GM23338 (cell line): ENCODE measurements around the gene ECSCR. TPM values are rescaled to one million over a fixed set of nuclear protein-coding genes. Genes with fewer than 3 reads are reported as not detected.

Source experiments
- ATAC-seq: fragments of 200-7000 bp; cut with Tn5 transposase; 3 replicates; pipeline ENCODE4 v1.9.1; 2020
- DNase-seq: peaks from one replicate; pipeline ENCODE4 v3.0.0-alpha.2; 2015; ENCODE audit warnings: low spot score
- H2AFZ ChIP-seq: fragments of 200-600 bp; sonication (generic); 2 replicates; pipeline ENCODE4 v1.8.0; 2016; ENCODE audit warnings: antibody characterized with exemption, mild to moderate bottlenecking, moderate library complexity
- H3F3A ChIP-seq: fragments of 200-600 bp; sonication (generic); replicated peaks from 2 replicates; pipeline ENCODE4 v1.8.0; 2017; ENCODE audit warnings: antibody characterized with exemption, mixed run types, low read depth
- H3K27ac ChIP-seq: fragments of 200-600 bp; sonication (generic); 2 replicates; pipeline ENCODE4 v1.6.1; 2016; ENCODE audit warnings: low read depth
- H3K27me3 ChIP-seq: fragments of 200-600 bp; sonication (generic); 2 replicates; pipeline ENCODE4 v1.8.0; 2016; ENCODE audit warnings: mild to moderate bottlenecking, mixed run types, moderate library complexity; ENCODE audit not compliant: insufficient read depth
- H3K36me3 ChIP-seq: fragments of 200-600 bp; sonication (generic); 2 replicates; pipeline ENCODE4 v1.8.0; 2016; ENCODE audit warnings: mild to moderate bottlenecking; ENCODE audit not compliant: insufficient read depth
- H3K4me1 ChIP-seq: fragments of 200-600 bp; sonication (generic); 2 replicates; pipeline ENCODE4 v1.8.0; 2016; ENCODE audit warnings: mild to moderate bottlenecking, moderate library complexity; ENCODE audit not compliant: insufficient read depth
- H3K4me2 ChIP-seq: fragments of 200-600 bp; sonication (generic); 2 replicates; pipeline ENCODE4 v1.7.1; 2017; ENCODE audit warnings: mixed run types
- H3K4me3 ChIP-seq: fragments of 200-600 bp; sonication (generic); 2 replicates; pipeline ENCODE4 v1.6.1; 2016; ENCODE audit warnings: mixed run types
- H3K79me2 ChIP-seq: fragments of 200-600 bp; sonication (generic); replicated peaks from 2 replicates; pipeline ENCODE4 v1.8.0; 2017; ENCODE audit warnings: mild to moderate bottlenecking; ENCODE audit not compliant: insufficient read depth
- H3K9me2 ChIP-seq: fragments of 200-600 bp; sonication (generic); 2 replicates; pipeline ENCODE4 v1.8.0; 2017; ENCODE audit not compliant: insufficient read depth
- H4K20me1 ChIP-seq: fragments of 200-600 bp; sonication (generic); replicated peaks from 2 replicates; pipeline ENCODE4 v1.8.0; 2017; ENCODE audit warnings: mild to moderate bottlenecking; ENCODE audit not compliant: insufficient read depth
- H3K27ac Mint-ChIP-seq: 2 replicates; pipeline ENCODE4 v1.8.0; 2020; ENCODE audit warnings: inconsistent platforms, mild to moderate bottlenecking, moderate library complexity, mixed read lengths
- H3K27me3 Mint-ChIP-seq: 3 replicates; pipeline ENCODE4 v1.8.0; 2022; ENCODE audit warnings: low read depth, mild to moderate bottlenecking, moderate library complexity, mixed read lengths, inconsistent platforms; ENCODE audit not compliant: insufficient read depth, poor library complexity
- H3K36me3 Mint-ChIP-seq: 3 replicates; pipeline ENCODE4 v1.8.0; 2021; ENCODE audit warnings: low read depth, mild to moderate bottlenecking, inconsistent platforms, moderate library complexity, mixed read lengths
- H3K4me1 Mint-ChIP-seq: 3 replicates; pipeline ENCODE4 v1.8.0; 2020; ENCODE audit warnings: mild to moderate bottlenecking, inconsistent platforms, mixed read lengths
- H3K4me3 Mint-ChIP-seq: 3 replicates; pipeline ENCODE4 v1.8.0; 2021; ENCODE audit warnings: moderate library complexity, mild to moderate bottlenecking, inconsistent platforms, mixed read lengths
- H3K9me3 Mint-ChIP-seq: 3 replicates; pipeline ENCODE4 v1.8.0; 2020; ENCODE audit warnings: moderate library complexity, mild to moderate bottlenecking, inconsistent platforms, mixed read lengths
- CREB1 ChIP-seq: fragments of 250-450 bp; sonication (Bioruptor Pico); IDR thresholded peaks from 2 replicates; pipeline ENCODE4 v1.5.0; 2020; ENCODE audit warnings: low read depth, mild to moderate bottlenecking, moderate library complexity
- CTCF ChIP-seq, 2 experiments: fragments of 200-600 bp in 1 of 2; sonication (generic) in 1 of 2; conservative IDR thresholded peaks; 2 replicates each; pipeline versions ENCODE4 v1.5.1 to v1.6.1; 2016 to 2017; ENCODE audit warnings: antibody characterized with exemption in 2 of 2, low read depth in 2 of 2, mild to moderate bottlenecking in 2 of 2, moderate library complexity in 1 of 2
- EZH2 ChIP-seq: fragments of 200-600 bp; sonication (generic); IDR thresholded peaks from one replicate; pipeline ENCODE4 v1.8.0; 2017; ENCODE audit warnings: antibody characterized with exemption, mild to moderate bottlenecking, low read depth; ENCODE audit not compliant: unreplicated experiment
- EZH2phosphoT487 ChIP-seq: fragments of 200-600 bp; sonication (generic); IDR thresholded peaks from one replicate; pipeline ENCODE4 v1.8.1; 2018; ENCODE audit warnings: antibody characterized with exemption; ENCODE audit not compliant: unreplicated experiment
- JUNB ChIP-seq: IDR thresholded peaks from one replicate; pipeline ENCODE4 v1.6.1; 2016; ENCODE audit warnings: antibody characterized with exemption; ENCODE audit not compliant: unreplicated experiment
- NANOG ChIP-seq: IDR thresholded peaks from 2 replicates; pipeline ENCODE4 v1.6.1; 2016; ENCODE audit warnings: antibody characterized with exemption, borderline replicate concordance
- POLR2AphosphoS5 ChIP-seq: IDR thresholded peaks from 2 replicates; pipeline ENCODE4 v1.6.1; 2016; ENCODE audit warnings: antibody characterized with exemption, low read depth
- STAT1 ChIP-seq: IDR thresholded peaks from one replicate; pipeline ENCODE4 v1.6.1; 2016; ENCODE audit warnings: antibody characterized with exemption; ENCODE audit not compliant: unreplicated experiment
- ZNF114 ChIP-seq: fragments of 250-450 bp; sonication (Bioruptor Pico); IDR thresholded peaks from 2 replicates; pipeline ENCODE4 v1.5.0; 2020; ENCODE audit warnings: mild to moderate bottlenecking, moderate library complexity
- ZNF331 ChIP-seq: fragments of 250-450 bp; sonication (Bioruptor Pico); IDR thresholded peaks from 2 replicates; pipeline ENCODE4 v1.5.0; 2020; ENCODE audit warnings: low read depth, mild to moderate bottlenecking, moderate library complexity
- polyA plus RNA-seq: library from polyadenylated mRNA; unstranded; fragments of >200 nt; fragmentation: Nextera tagmentation; extraction: Ambion mirVana; gene quantifications from 2 replicates; pipeline ENCODE4 v1.2.1, GENCODE V29; 2016
- total RNA-seq: library from RNA; depleted of rRNA; stranded (reverse); fragments of >200 nt; shearing (Covaris generic); gene quantifications from 2 replicates; pipeline ENCODE4 v1.2.3, GENCODE V29; 2014
- TF ChIP-seq, protein P1 (sequence below): IDR thresholded peaks from one replicate; pipeline ENCODE4 v1.6.1; 2018; ENCODE audit warnings: antibody characterized with exemption; ENCODE audit not compliant: unreplicated experiment

The ECSCR gene
- total and polyA plus RNA-seq, 2 experiments from 2014 or later = 2.2 to 2.6 TPM

DNA sequence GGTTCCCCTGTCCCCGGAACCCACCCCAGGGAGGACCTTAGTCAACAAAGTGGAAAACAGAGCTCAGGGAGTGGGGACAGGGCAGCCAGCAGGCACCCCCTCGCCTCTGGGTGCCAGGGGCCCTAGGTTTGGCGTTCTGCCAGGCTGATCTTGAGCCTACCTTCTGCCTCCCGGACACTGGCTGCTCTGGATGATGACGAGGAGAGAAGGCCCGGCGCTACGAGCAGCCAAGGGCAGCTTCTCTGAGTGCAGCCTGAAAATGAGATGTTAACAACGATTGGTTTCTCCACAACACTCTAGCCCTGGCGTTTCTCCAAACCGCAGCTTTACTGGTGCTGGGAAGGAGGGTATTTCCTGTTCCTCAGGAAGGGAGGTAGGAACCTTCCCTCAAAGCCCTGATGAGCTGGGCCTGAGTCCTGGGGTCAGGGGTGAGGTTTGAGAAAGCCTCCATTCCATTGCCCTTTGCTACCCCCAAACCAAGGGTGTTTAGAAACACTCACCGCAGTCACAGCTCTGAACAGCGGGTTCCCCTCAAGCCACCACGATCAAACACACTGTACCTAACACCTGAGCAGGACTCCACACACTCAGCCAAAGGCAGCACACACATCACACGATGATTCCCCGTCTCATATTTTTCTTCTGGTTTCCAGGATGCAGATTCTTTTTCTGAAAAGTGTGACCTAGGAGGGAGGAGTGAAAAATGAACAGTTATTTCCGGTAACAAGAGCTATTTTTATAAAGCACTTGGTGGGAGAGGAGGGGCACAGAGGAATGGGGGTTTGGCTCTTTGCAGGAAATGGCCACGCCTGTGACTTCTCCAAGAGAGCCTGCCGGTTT is 19.7 kb upstream of the ECSCR start, which contains the start of gene STING1:
Gene STING1, minus strand, starts transcription at position 709 of the 840 bp plus-strand sequence. CDS start 1,054 bp downstream, outside the sequence.
- no peaks in the 10 kb centered on the region for H3K36me3 Mint-ChIP-seq

DNA sequence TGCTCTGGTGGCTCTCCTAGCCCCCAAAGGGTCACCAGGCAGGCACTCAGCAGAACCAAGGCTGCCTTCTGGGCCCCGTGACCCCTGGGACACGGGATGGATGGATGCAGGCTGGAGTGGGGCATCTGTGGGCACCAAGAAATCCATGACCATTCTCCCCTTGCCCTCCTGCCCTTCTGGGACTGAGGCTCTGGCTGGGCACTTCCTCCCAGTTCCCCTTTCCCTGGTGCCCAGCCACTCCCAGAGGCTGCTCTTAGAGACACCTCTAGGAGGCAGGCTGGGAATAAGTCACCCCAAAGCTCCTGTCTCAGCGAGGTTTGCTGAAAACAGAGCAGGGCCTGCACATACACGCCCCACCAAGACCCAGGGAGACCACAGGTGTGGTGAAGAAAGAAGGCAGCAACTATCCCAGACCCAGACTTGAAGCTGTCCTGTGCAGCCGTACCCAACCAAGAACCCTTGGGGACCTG is 19.1 kb upstream of the ECSCR start:
- H3K27ac ChIP-seq = no peak overlapping the region

More for the DNA sequence above, 19.7 kb upstream of the ECSCR start, which contains the start of gene STING1:
- Histone ChIP-seq H3K4me3 (no peak within 1 kb of the TSS), H4K20me1 (no peaks in the 10 kb centered on the region), H3K36me3 (no peaks in the 10 kb centered on the region), H3K9me2 (no peaks in the 10 kb centered on the region), H3F3A (0 out of 2 replicates have a peak, but pooled peaks cover 7% of the 10 kb centered on the region), H2AFZ (peak within 1 kb of the TSS; percentile 78), H3K27ac (no peak within 1 kb of the TSS), H3K4me2 (no peak within 1 kb of the TSS), H3K79me2 (no peaks in the 10 kb centered on the region), H3K4me1 (peaks cover 8% of the 10 kb centered on the region; the same call in 1 of the 2 replicates), H3K27me3 (no peaks in the 10 kb centered on the region)
- no peaks in the 10 kb centered on the region for H3K9me3 Mint-ChIP-seq
- ATAC-seq (no peak), DNase-seq (no peak)
- H3K27me3 Mint-ChIP-seq = peaks cover 13% of the 10 kb centered on the region
- H3K27ac Mint-ChIP-seq = no peak within 1 kb of the TSS
- peaks cover 17% of the 10 kb centered on the region for H3K4me1 Mint-ChIP-seq
- TF ChIP-seq NANOG = no peak
- TF ChIP-seq STAT1 = no peak
- no peak for TF ChIP-seq ZNF331 (CRISPR knock-in tag)
- no peak for TF ChIP-seq EZH2phosphoT487
- TF ChIP-seq JUNB = no peak
- no peak for TF ChIP-seq ZNF114 (CRISPR knock-in tag)
- TF ChIP-seq POLR2AphosphoS5 = no peak
- TF ChIP-seq EZH2 = no peak
- no peak for TF ChIP-seq CREB1 (CRISPR knock-in tag)
- H3K4me3 Mint-ChIP-seq = no peak within 1 kb of the TSS

More for the DNA sequence above, 19.1 kb upstream of the ECSCR start:
- peaks cover 6% of the 10 kb centered on the region; the same call in 1 of the 2 replicates for H3K4me1 ChIP-seq
- H3K36me3 Mint-ChIP-seq = no peaks in the 10 kb centered on the region
- no peaks in the 10 kb centered on the region for H3K36me3 ChIP-seq
- 0 out of 2 replicates have a peak, but pooled peaks cover 2% of the 10 kb centered on the region for H3F3A ChIP-seq
- H3K27me3 Mint-ChIP-seq = peaks cover 13% of the 10 kb centered on the region
- H3K4me3 ChIP-seq = no peak overlapping the region
- DNase-seq = peak; percentile 44
- no peak overlapping the region for H3K4me3 Mint-ChIP-seq
- H3K79me2 ChIP-seq = no peaks in the 10 kb centered on the region
- H3K27me3 ChIP-seq = no peaks in the 10 kb centered on the region
- no peaks in the 10 kb centered on the region for H3K9me2 ChIP-seq
- H2AFZ ChIP-seq = peak overlapping the region; percentile 78; the same call in 1 of the 2 replicates
- H3K4me1 Mint-ChIP-seq = peaks cover 16% of the 10 kb centered on the region
- no peak overlapping the region for H3K4me2 ChIP-seq
- peak; percentile 9 to 40; a peak in 2 of 4 replicates for TF ChIP-seq CTCF (conservative IDR thresholded peaks at IDR 0.05; ENCODE audit: low read depth in 2 of 2)
- TF ChIP-seq, protein P1, sequence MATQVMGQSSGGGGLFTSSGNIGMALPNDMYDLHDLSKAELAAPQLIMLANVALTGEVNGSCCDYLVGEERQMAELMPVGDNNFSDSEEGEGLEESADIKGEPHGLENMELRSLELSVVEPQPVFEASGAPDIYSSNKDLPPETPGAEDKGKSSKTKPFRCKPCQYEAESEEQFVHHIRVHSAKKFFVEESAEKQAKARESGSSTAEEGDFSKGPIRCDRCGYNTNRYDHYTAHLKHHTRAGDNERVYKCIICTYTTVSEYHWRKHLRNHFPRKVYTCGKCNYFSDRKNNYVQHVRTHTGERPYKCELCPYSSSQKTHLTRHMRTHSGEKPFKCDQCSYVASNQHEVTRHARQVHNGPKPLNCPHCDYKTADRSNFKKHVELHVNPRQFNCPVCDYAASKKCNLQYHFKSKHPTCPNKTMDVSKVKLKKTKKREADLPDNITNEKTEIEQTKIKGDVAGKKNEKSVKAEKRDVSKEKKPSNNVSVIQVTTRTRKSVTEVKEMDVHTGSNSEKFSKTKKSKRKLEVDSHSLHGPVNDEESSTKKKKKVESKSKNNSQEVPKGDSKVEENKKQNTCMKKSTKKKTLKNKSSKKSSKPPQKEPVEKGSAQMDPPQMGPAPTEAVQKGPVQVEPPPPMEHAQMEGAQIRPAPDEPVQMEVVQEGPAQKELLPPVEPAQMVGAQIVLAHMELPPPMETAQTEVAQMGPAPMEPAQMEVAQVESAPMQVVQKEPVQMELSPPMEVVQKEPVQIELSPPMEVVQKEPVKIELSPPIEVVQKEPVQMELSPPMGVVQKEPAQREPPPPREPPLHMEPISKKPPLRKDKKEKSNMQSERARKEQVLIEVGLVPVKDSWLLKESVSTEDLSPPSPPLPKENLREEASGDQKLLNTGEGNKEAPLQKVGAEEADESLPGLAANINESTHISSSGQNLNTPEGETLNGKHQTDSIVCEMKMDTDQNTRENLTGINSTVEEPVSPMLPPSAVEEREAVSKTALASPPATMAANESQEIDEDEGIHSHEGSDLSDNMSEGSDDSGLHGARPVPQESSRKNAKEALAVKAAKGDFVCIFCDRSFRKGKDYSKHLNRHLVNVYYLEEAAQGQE = no peak
- TF ChIP-seq NANOG = no peak
- no peak overlapping the region for H3K27ac Mint-ChIP-seq
- ATAC-seq = peak; percentile 52
- no peaks in the 10 kb centered on the region for H3K9me3 Mint-ChIP-seq
- no peaks in the 10 kb centered on the region for H4K20me1 ChIP-seq
